ENCODE results near the gene GOLIM4.
A peak's percentile ranks its signal among the peaks of the same experiment; 100 is the strongest.

Gene GOLIM4

DNA sequence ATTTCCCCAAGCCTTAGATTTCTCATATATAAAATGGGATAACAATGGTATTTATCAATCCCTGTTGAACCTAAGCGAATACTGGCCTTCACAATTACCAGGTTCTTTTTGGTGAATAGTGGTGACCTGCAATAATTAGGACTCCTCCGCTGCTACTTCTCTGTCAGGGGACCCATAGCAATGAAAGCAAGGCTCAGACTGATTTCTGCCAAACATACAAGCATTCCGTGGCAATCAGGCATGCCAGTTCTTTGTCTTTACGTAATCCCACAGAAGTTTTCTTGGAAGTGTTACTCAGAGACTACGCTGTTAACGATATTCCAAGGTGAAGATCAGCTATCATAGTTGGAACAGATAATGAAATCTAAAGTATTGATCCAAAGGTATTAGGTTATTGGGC, 105.7 kb downstream of the GOLIM4 start:
- no peak for DNase-seq

DNA sequence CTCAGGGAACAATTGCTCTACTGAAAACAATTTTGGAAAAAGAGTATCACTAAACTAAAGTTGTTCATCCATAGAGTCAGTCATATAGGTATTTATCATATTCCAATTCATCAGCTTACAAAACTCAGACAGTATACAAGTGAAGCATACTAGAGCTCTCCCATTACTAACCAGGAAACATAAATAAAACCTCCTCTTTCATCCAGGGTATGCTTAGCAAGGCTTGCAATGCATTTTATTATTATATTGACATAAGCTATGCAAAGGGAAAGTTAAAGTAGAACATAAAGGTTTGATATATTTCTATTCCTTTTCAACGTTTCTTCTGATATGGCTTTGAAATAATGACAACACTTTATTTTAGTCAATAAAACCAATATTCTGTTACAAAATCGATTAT, 106.7 kb downstream of the GOLIM4 start:
- no peak for DNase-seq

DNA sequence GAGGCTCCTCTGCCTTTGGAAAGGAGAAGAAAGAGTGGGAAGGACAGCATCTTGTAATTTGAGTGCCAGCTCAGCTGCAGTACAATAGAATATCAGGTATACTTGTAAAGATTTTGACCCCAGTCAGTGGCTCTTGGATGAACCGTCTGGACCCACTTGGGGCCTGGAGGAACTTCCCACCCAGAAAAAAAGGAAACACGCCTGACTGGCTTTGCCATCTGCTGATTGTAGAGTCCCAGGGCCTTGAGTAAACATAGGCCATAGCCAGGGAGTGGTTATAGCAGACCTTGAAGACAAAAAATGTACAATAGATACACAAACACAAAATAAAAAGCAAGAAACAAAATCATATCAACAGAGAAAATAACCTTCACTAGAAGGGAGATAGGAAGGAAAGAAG, 112.1 kb downstream of the GOLIM4 start:
- no peak for DNase-seq

DNA sequence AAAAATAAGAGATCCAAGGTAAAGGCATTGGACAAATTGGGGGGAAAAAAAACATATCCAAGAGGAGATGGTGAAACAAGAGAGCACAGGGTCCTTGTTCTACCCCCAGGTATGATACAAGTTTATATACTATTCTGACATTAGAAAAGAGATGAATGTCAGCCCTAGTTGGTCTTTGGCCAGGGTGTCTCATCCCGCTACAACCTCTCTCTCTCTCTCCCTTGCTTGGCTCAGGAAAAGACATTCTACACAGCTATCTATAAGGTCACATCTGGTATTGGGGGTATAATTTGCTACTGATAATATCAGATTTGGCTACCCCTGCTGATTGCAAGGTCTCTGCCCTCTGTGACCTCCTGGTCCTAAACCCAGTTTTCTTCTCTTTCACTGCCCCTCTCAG, 117.2 kb downstream of the GOLIM4 start:
- no peak for DNase-seq

DNA sequence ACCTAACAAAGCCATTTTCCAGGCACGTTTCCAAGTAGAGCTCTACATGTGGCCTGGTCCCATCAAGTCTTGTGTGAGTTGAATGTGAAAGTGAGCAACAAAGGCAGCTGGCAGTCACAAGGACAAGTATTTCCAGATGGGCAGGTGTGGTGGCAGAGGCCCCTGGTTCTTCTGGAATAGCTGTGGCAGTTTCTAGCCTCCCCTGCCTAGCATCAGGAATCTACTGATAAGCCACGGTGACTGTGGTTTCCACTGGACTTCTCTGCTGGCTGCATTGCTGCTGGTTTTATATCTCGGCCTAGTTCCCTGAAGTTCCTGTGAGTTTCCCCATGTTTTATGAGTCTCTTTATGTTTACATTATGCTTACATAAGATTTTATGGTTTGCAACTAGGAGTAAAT, 117.7 kb downstream of the GOLIM4 start:
- DNase-seq, result no peak

DNA sequence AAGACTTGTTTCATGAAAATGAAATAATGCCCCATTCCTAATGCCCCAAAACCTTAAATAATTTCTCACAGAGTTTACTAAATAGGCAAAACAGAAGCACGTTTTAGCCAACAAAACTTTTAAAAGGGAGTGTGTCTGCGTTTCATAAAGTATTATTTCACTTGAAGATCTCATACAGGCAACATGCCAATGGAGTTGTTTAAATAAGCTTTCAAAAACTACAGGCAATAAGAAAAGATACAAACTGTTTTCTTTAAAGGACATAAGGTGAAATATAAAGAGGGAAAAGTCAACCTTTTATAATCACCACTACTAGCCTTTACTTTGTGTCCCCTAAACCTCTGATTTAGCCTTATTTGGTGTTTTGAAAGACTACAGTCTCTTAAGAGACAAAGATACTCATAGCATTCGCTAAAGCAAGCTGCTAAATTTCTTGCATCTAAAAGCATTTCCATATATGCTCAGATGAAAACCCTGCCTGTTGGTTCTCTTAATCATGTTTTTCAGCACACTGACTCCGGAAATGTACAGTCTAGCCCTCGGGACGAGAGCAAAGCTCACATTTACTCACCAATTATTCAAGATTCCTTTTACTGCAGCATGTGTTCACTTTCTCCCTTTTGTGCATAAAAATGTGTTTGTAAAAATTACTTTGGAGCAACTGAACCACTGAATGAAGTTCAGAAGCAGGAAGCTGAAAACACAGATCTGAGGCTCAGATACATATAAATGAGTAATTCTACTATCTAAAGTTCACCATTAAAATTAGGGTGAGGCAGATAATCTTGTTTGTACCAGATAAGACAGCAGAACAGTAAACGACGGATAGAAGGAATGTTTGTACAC, 119.0 kb downstream of the GOLIM4 start:
- no peak for DNase-seq

DNA sequence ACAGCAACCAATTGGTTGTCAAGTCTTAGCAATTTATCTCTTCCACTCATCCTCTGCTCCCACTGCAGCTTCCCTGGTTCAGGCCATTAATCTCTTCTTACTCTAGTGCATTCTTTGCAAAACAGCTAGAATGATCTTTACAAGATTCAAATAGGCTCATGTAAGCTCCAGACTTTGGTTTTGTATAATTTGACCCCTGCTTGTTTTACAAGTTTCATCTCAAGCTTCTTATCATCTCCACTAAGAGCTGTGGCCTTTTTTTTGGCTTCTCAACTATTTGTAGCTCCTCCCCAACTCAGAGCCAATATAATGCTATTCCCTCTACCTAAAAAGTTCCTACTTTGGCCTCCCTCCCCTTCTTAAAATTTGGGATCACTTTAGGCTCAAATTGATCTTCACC, 121.8 kb downstream of the GOLIM4 start:
- DNase-seq, result no peak

DNA sequence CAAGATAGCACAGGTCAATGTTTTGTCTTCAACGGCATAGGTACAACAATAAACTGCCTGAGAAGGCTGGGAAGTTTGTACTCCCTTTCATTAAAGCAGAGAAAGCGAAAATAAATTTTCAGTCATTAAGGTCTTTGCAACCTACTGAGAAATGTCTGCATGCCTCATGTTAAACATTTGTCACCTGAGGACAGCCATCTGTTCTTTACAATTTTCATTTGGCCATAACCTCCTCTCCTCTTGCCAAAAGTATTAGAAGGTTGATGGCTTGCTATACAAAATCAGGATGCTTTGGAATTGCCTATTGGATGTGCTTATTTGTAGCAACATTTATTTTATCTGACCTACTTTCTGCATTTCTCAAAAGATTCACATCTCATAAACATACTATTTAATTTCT, 122.7 kb downstream of the GOLIM4 start:
- DNase-seq, result no peak

DNA sequence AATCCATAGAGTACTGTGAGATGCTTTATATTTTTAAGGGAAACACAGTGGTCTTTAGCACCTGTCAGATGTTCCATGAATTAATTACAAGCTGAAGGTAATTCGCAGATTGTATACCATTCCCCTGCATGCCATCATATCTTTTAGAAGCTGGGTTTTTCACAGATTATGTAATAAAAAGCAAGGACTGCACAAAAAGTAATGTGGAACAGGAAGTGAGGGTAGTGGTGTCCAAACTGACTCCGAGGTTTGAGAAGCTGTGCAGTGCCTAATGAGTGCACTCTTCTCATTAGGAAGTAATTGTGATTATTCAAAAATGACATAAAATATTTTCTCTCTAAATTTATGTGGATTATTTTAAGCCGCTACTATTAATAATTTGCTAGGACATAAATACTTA, 123.2 kb downstream of the GOLIM4 start:
- DNase-seq, result peak; percentile 44 to 75 (median 71)

DNA sequence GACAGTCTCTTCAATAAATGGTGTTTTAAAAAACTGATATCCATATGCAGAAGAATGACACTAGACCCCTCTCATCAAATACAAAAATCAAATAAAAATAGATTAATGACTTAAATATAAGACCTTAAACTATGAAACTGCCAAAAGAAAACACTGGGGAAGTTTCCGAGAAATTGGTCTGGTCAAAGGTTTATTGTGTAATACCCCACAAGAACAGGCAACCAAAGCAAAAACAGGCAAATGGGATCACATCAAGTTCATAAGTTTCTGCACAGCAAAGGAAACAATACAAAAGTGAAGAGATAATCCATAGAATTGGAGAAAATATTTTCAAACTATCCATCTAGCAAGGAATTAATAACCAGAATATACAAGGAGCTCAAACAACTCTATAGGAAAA, 126.2 kb downstream of the GOLIM4 start:
- peak; percentile 37 to 52 (median 46) for DNase-seq

DNA sequence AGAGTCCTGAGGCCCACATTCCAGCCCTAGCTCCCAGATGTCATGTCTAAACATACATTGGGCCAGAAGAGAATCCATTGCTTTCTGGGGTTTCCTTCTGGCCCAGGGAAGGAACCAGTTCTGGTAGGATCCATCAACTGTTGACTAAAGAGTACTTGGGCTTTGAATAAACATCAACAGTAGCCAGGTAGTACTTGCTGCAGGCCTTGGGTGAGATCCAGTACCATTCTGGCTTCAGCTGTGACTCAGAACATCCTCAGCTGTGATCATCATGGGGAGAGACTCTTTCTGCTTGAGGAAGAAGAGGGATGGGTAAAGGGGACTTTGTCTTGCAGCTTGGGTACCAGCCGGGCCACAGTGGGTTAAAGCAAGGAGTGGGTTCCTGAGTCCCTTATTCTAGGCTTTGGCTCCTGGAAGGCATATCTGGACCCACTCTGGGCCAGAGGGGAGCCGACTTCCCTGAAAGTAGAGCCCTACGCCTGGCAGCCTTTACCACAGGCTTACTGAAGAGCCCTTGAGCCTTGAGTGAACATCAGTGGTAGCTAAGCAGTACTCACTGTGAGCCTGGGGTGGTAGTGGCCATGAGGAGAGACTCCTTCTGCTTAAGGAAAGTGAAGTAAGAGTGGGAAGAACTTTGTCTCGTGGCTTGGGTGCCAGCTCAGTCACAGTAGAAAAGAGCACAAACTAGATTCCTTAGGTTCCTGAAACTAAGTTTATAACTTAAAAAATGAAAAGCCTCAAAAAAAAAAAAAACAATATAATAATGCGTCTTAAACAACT, 128.3 kb downstream of the GOLIM4 start:
- peak; percentile 23 to 61 (median 56) for DNase-seq
